BE2C (cell line): Measurements from ENCODE around the gene ROBO1.

Source experiments
- DNase-seq: peaks from one replicate; pipeline ENCODE4 v3.0.0-alpha.2; 2020
- H3K27me3 ChIP-seq: fragments of 250-450 bp; sonication (Bioruptor Pico); 2 replicates; pipeline ENCODE4 v1.5.1; 2020; ENCODE audit warnings: mild to moderate bottlenecking
- H3K36me3 ChIP-seq: fragments of 250-450 bp; sonication (Bioruptor Pico); 2 replicates; pipeline ENCODE4 v1.5.1; 2020; ENCODE audit warnings: mild to moderate bottlenecking
- H3K4me1 ChIP-seq: fragments of 250-450 bp; sonication (Bioruptor Pico); 2 replicates; pipeline ENCODE4 v1.5.1; 2020
- H3K4me3 ChIP-seq: 2 replicates; pipeline ENCODE4 v1.5.1; 2011; ENCODE audit warnings: low read depth, low read length
- H3K9me3 ChIP-seq: fragments of 250-450 bp; sonication (Bioruptor Pico); 2 replicates; pipeline ENCODE4 v1.5.1; 2020
- CTCF ChIP-seq: IDR thresholded peaks from 2 replicates; pipeline ENCODE4 v1.5.1; 2012; ENCODE audit warnings: mild to moderate bottlenecking, low read depth, low read length

The ROBO1 gene

GRCh38 chr3:79250746-79251145 lies 517.1 kb downstream of the ROBO1 start:
- Histone ChIP-seq H3K4me1 (peaks cover 12% of the 10 kb centered on the region), H3K27me3 (no peaks in the 10 kb centered on the region), H3K9me3 (no peaks in the 10 kb centered on the region), H3K36me3 (no peaks in the 10 kb centered on the region), H3K4me3 (no peak overlapping the region)
- DNase-seq, result no peak
- no peak for TF ChIP-seq CTCF

GRCh38 chr3:79249701-79250100 lies 518.1 kb downstream of the ROBO1 start:
- Histone ChIP-seq H3K4me3 (no peak overlapping the region), H3K27me3 (no peaks in the 10 kb centered on the region), H3K36me3 (no peaks in the 10 kb centered on the region), H3K9me3 (no peaks in the 10 kb centered on the region), H3K4me1 (peaks cover 12% of the 10 kb centered on the region)
- DNase-seq, result no peak
- TF ChIP-seq CTCF, result no peak

- H3K36me3 ChIP-seq, result no peaks in the 10 kb centered on the region
- H3K4me3 ChIP-seq, result no peak overlapping the region
- no peaks in the 10 kb centered on the region for H3K9me3 ChIP-seq
- no peaks in the 10 kb centered on the region for H3K27me3 ChIP-seq
- peak; percentile 30 for DNase-seq
- no peak for TF ChIP-seq CTCF
- H3K4me1 ChIP-seq, result peaks cover 12% of the 10 kb centered on the region
Observed at GRCh38 chr3:79247725-79248043, 520.1 kb downstream of the ROBO1 start.

GRCh38 chr3:79246875-79247724 lies 520.7 kb downstream of the ROBO1 start:
- Histone ChIP-seq H3K36me3 (no peaks in the 10 kb centered on the region), H3K9me3 (no peaks in the 10 kb centered on the region), H3K4me1 (peaks cover 12% of the 10 kb centered on the region), H3K27me3 (no peaks in the 10 kb centered on the region), H3K4me3 (no peak overlapping the region)
- DNase-seq, result no peak
- no peak for TF ChIP-seq CTCF

- Histone ChIP-seq H3K36me3 (no peaks in the 10 kb centered on the region), H3K4me1 (peaks cover 12% of the 10 kb centered on the region), H3K4me3 (no peak overlapping the region), H3K27me3 (no peaks in the 10 kb centered on the region), H3K9me3 (no peaks in the 10 kb centered on the region)
- no peak for DNase-seq
- TF ChIP-seq CTCF, result no peak
Observed at GRCh38 chr3:79245284-79246138, 522.3 kb downstream of the ROBO1 start.

- DNase-seq, result no peak
- no peaks in the 10 kb centered on the region for H3K4me1 ChIP-seq
- H3K36me3 ChIP-seq, result no peaks in the 10 kb centered on the region
- no peak for TF ChIP-seq CTCF
- H3K9me3 ChIP-seq, result no peaks in the 10 kb centered on the region
- H3K4me3 ChIP-seq, result no peak overlapping the region
- H3K27me3 ChIP-seq, result no peaks in the 10 kb centered on the region
Observed at GRCh38 chr3:79236496-79236895, 531.3 kb downstream of the ROBO1 start.
